Suprapubic skin (tissue), 4 donors: Measurements from ENCODE around the gene ABTB1.

Experiments
- POLR2A ChIP-seq, 2 donors: fragments of 450-650 bp; IDR thresholded peaks; one replicate each; pipeline ENCODE4 v1.6.1; 2017; ENCODE audit warnings: antibody characterized with exemption in 2 of 2, mild to moderate bottlenecking in 2 of 2, moderate library complexity in 2 of 2
- POLR2AphosphoS5 ChIP-seq, 3 donors: sonication (generic); formaldehyde crosslinking; IDR thresholded peaks; one replicate each; pipeline ENCODE4 v1.6.1; 2017; ENCODE audit warnings: antibody characterized with exemption in 3 of 3
- TF ChIP-seq, protein P1 (sequence below), 2 donors: fragments of 200-600 bp in 1 of 2; fragments of 450-650 bp in 1 of 2; sonication (generic) in 1 of 2; IDR thresholded peaks; one replicate each; pipeline ENCODE4 v1.5.1; 2016 to 2019; ENCODE audit warnings: antibody characterized with exemption in 2 of 2, mild to moderate bottlenecking in 1 of 2, moderate library complexity in 1 of 2

DNA sequence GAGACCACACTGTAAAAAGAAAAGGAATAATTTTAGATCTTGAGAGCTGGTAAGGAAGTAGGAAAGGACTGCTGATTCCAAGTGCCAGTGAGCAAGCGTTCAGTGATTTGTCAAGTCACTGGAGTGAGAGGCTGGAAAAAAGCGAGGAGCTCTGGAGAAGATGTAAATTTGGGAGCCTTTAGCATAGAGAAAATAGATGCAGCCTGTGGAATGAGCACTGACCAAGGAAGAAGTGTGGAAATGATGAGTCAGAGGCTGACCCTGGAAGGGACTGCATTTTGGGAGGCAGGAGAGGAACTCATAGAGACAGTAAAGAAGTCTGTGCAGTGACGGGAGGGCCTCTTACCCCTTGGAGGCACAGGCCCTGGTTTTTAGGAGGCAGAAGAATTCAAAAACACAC lies 17.1 kb upstream of the ABTB1 start:
- TF ChIP-seq, protein P1, sequence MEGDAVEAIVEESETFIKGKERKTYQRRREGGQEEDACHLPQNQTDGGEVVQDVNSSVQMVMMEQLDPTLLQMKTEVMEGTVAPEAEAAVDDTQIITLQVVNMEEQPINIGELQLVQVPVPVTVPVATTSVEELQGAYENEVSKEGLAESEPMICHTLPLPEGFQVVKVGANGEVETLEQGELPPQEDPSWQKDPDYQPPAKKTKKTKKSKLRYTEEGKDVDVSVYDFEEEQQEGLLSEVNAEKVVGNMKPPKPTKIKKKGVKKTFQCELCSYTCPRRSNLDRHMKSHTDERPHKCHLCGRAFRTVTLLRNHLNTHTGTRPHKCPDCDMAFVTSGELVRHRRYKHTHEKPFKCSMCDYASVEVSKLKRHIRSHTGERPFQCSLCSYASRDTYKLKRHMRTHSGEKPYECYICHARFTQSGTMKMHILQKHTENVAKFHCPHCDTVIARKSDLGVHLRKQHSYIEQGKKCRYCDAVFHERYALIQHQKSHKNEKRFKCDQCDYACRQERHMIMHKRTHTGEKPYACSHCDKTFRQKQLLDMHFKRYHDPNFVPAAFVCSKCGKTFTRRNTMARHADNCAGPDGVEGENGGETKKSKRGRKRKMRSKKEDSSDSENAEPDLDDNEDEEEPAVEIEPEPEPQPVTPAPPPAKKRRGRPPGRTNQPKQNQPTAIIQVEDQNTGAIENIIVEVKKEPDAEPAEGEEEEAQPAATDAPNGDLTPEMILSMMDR (IDR thresholded peaks at IDR 0.05), result no peak
- no peak for TF ChIP-seq POLR2A (IDR thresholded peaks at IDR 0.05)
- TF ChIP-seq POLR2AphosphoS5 (IDR thresholded peaks at IDR 0.05), result no peak
